ENCODE measurements around the gene NRXN3.

The NRXN3 gene

DNA sequence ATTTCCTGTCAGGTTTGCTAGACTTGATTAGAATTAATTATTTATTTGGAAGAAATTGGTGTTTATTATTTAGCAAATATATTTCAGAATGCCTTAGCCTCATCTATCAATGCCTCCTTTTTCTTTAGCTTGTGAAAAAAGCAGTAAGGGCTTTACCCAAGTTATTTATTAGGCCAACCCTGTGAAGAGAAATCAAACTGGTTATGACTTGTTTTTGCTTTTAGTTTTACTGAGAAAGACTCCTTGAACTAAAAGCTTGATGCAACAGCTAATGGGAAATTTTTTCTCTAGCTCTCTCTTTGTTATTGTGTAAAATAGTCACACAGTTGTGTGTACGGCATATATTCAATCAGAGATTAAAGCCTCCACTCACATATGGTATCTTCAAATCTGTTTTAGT lies 1734.3 kb downstream of the NRXN3 start:
- no peak for DNase-seq (ENCODE audit: low spot score)

DNA sequence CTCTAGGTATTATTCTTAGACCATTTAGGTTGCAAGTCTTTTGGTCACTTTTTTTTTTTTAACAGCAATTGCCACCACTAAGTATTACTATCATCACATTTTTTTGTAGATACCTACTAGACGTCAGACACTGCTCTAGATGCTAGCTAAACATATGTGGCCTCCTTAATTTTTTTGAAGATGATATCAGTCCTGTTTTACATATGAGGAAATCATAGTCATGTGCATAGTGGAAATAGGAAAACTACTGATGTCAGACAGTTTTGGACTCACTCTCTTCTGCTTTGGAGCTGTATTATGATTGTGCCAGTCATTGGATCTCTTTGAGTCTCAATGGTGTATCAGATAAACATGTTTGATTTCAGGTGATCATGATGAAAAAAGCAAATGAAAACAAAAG lies 1736.8 kb downstream of the NRXN3 start:
- DNase-seq (ENCODE audit: low spot score): no peak

GRCh38 chr14:79910086-79910485 lies 1739.9 kb downstream of the NRXN3 start:
- no peak for DNase-seq (ENCODE audit: low spot score)

DNA sequence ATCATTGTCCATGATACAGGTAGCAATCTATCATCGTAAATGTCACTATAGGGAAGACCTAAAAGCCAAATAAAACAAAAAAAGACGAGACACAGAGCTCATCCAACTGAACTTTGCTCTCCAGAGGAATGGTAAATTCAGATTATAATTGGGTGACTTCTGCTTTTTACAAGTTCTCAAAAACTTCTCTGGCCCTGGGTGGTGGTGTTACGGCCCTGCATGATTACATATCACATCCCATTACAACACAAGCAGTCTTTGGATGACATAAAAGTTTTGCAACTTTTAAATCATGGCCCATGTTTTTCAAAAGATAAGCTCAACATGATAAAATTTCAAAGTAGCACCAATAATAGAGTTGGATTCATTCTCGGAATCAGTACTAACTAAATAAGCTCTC lies 1741.6 kb downstream of the NRXN3 start:
- no peak for DNase-seq (ENCODE audit: low spot score)

GRCh38 chr14:79914595-79914994 lies 1744.4 kb downstream of the NRXN3 start:
- DNase-seq (ENCODE audit: low spot score): no peak

- no peak for DNase-seq (ENCODE audit: low spot score)
Observed at GRCh38 chr14:79915406-79915805, 1745.2 kb downstream of the NRXN3 start.

DNA sequence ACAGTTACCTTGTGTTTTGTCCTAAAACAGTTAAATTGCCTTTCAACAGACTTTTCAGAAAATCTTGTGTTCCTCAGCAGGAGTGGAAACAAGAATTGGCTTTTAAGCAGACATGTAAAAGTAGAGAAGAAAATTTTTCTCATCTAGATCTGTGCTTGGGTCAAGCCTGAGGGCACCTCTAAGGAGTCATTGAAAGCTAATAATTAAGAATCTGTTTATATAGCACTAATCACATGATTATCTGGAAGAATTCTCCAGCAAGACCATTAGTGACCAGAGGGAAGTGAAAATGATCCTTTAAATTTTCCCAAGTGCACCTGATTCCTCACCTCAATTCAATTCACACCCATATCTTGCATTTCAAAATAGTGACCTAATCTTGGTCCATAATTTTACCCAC lies 1746.1 kb downstream of the NRXN3 start:
- no peak for DNase-seq (ENCODE audit: low spot score)

DNA sequence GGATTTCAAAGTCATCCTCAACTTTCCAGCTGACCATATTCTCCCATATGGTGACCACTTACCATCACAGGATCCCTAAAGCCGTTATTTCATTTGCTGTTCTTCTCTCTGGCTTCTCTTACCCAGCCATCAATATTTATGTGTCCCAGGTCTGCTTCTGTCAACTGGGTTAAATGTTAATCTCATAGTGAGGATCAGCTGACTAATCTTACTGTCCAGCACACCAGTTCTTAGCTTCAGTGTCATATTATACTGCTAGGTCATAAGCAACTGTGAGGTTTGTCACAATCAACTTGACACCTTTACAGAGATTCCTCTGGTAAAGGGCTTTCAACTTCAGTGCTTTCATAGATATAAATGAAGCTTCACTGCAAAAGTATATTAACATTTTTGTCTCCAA lies 1746.7 kb downstream of the NRXN3 start:
- DNase-seq (ENCODE audit: low spot score): no peak

All from putamen (tissue), 1 donor.